Right ventricle myocardium superior (tissue), 1 donor: Measurements from ENCODE around the gene ADAMTS19. TPM values are rescaled to one million over a fixed set of nuclear protein-coding genes. Genes with fewer than 3 reads are reported as not detected.
"Not testable (repeated sequence)": the region's sequence is repeated elsewhere in the genome, so short reads cannot be mapped to it uniquely, and the experiment has no call there.

Source experiments
- ATAC-seq: fragments of 200-7000 bp; cut with Tn5 transposase; one replicate; pipeline ENCODE4 v1.9.1; 2020; ENCODE audit warnings: mild to moderate bottlenecking; ENCODE audit not compliant: poor library complexity
- DNase-seq: peaks from one replicate; pipeline ENCODE4 v3.0.0-alpha.2; 2020
- intact Hi-C: fragments of 100-400 bp; cut with DNase I; formaldehyde crosslinking; loops from one replicate; pipeline ENCODE4 v1.11.2; 2022
- total RNA-seq: library from RNA; stranded (reverse); fragmentation: NEBNext Ultra II Directional; extraction: Animal tissue kit (Norgen Biotek cat#: 25700); gene quantifications from one replicate; pipeline ENCODE4 v1.2.1, GENCODE V29; 2021
- donor health status: DM: no; HTN: yes; CAD: no; lungs with severe emphysema.

Gene ADAMTS19
- total RNA-seq, 1 donor from 2014 or later, result 0.81 TPM

DNA sequence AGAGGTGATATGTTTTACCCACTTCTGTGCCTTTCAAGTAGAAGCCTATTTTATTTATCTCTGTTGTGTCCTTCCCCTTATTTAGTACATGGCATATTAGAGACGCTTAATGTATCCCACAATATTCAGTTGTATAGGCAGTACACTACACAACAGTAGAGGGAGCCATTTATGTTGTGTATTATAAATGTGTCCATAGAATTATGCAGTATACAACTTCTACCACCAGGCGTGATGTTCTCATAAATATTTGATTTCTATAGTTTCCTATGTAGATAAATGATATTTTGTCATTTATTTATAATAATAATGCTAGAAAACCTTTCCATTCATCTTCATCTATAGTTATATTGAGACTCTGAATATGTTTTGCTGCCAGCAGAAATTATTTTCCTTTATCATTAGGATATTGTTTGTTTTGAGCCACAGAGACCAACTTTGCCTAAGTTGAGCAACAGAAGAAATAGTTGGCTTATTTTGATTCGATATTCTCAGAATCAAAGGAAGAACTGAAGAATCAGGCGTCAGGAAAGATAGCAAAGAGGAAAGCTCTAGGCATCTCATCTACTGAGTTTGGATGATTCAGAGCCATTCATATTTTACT lies 81.7 kb downstream of the ADAMTS19 start:
- ATAC-seq, result no peak
- intact Hi-C loops, result no loop called here
- DNase-seq, result no peak

- intact Hi-C loops, result no loop called here
- no peak for ATAC-seq
- DNase-seq, result no peak
These were observed 87.0 kb downstream of the ADAMTS19 start for GRCh38 chr5:129547137-129547536.

GRCh38 chr5:129554134-129554904 lies 94.2 kb downstream of the ADAMTS19 start:
- ATAC-seq, result no peak
- intact Hi-C loops, result no loop called here
- DNase-seq, result no peak

DNA sequence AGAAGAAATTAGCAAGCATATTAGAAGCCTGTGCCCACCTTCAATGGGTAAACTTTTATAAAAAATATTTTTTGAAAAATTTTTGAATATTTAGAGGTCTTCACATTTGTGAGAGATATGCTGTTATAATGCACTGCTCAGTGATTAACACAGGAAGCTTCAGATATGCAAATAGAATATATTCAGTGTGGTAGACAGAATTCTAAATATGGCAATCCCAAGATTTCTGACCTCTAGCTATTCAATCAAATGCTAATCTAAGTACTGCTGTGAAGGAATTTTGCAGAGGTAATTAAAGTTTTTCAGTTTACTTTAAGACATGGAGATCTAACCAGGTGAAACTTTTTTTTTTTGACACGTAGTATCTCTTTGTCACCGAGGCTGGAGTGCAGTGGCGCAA lies 103.5 kb downstream of the ADAMTS19 start:
- intact Hi-C loops, result no loop called here
- DNase-seq, result no peak
- ATAC-seq, result no peak

DNA sequence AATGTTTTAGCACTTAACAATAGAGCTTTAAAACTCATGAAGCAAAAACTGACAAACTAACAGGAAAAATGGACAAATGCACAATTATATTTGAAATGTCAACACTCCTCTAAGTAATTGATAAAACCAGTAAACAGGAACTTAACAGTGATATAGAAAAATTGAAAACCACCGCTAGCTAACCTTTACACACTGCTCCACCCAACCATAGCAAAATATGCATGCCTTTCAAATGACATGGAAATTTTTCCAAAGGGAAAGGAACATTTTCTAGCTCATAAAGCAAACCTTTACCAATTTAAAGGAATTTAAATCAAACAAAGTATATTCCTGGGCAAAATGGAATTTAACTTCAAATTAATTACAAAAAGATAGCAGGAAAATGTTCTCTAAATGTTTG lies 109.2 kb downstream of the ADAMTS19 start:
- intact Hi-C loops, result no loop called here
- DNase-seq, result no peak
- no peak for ATAC-seq

- DNase-seq (no peak), ATAC-seq (no peak)
- intact Hi-C loops, result no loop called here
These were observed 112.0 kb downstream of the ADAMTS19 start for GRCh38 chr5:129572060-129572459.

DNA sequence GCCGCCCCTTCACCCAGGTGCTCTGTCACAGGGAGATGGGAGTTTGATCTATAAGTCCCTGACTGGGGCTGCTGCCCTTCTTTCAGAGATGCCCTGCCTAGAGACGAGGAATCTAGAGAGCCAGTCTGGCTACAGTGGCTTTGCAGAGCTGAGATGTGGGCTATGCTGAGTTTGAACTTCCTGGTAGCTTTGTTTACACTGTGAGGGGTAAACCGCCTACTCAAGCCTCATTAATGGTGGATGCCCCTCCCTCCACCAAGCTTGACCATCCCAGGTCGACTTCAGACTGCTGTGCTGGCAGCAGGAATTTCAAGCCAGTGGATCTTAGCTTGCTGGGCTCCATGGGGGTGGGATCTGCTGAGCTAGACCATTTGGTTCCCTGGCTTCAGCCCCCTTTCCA lies 124.4 kb downstream of the ADAMTS19 start:
- intact Hi-C loops, ATAC-seq, DNase-seq: not testable (repeated sequence)

DNA sequence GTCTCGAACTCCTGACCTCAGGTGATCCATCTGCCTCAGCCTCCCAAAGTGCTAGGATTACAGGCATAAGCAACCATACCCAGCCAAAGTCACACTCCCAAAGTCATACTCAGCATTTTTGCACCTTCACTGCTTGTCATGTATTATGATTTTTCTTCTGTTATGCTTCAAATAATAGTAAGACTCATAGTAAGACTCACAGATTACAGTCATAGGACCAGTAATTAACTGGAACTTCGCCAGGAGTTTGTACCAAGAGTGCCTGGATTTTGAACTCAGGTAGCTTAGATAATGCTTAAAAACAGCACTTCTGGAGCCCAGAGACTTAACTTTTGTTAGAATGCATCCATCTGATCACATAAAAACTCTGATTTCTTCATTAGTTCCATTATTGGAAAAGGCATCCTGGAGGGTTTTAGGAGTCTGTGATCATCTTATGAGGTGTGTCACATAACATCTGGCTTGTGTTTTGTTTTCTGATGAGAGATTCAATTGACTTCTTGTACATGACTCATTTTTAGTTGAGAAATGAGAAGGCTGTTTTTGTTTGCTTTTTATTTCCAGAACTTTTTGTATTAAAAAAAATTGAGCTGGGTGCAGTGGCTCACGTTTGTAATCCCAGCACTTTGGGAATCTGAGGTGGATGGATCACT lies 131.5 kb downstream of the ADAMTS19 start:
- ATAC-seq, result no peak
- intact Hi-C loops, result no loop called here

DNA sequence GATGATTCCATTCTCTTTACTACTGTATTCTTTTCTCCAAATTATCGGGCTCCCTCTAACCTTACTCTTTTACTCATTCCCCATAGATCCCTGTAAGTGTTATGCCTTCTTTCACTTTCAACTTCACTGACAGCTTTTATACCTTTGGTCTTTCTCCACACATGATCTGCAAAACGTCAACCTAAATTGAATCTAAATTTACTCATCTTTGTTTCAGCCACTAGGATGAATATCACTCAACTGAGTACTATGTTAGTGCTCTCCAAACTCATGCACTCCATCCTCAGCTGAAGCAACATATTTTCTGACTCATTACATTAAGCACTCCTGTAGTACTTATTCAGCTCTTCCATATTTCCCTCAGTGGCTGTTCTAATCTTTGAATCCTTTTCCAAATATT lies 133.4 kb downstream of the ADAMTS19 start:
- no peak for ATAC-seq
- intact Hi-C loops, result no loop called here
- no peak for DNase-seq

More for the DNA sequence above, 131.5 kb downstream of the ADAMTS19 start:
- no peak for DNase-seq

DNA sequence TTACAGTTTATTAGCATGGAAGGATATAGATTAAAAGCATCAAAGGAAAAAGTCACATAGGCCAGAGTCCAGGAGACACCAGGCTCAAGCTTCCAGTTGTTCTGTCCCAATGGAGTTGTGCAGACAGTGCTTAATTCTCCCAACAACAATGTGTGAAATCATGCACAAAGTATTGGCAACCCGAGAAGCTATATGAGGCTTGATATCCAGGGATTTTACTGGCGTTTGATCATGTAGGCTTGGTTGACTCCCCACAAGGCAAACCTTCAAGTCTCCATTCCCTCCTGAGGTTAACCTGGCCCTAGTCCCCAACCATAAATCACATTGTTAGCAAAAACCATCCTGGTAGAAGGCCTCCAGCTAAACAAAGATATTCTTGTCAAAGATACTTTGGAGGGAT lies 141.5 kb downstream of the ADAMTS19 start:
- intact Hi-C loops, result no loop called here
- DNase-seq (no peak), ATAC-seq (no peak)

DNA sequence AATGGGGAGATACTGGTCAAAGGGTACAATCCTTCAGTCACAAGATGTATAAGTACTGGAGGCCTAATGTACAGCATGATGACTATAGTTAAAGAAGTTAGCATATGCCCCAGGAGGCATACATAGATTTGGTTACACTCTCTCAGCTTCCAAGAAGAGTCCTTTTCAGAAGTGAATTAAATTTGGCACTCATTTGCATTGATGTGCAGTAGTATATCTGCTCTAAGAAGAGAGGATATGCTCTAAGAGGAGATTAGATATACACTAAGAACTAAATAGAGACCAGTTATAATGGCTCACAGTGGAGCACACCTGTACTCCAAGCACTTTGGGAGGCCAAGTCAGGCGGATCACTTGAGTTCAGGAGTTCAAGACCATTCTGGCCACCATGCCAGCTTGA lies 148.3 kb downstream of the ADAMTS19 start:
- ATAC-seq (no peak), DNase-seq (no peak)
- intact Hi-C loops, result no loop called here

DNA sequence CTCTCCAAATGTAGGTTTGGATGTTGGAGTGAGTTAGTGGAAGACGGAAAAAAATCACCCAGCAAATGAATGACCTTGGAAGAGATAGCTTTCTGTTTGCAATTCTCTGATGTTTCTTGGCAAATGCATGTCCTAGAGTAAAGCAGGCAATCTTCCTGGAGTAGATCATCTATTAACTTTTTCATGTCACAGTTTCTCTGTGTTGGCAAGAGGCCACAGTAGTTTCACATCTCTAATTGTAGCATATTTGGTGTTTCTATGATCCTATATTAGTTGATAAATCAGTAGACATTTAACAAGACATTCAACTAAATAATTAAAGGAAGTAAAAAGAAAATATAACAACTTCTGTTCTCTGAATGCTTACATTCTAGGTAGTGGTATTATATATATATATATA lies 149.6 kb downstream of the ADAMTS19 start:
- ATAC-seq (no peak), DNase-seq (no peak)
- intact Hi-C loops, result no loop called here

DNA sequence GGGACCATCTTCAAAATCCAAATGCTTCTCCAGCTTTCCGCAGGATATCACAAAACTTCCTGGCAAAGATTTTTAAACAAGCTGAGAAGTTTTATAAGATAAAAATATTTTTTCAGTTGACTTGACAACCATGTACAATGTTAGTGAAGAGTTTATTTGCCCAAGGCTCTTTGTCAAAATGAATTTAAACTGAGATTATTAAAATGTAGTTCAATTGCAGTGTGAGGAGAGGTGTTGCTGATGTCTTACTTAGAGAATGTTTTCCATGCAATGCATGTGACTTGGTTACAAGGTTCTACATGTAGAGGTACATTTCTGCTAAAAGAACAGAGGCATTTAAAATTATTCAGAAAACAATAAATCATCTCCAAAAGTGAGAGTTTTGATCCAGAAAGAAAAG lies 156.4 kb downstream of the ADAMTS19 start:
- DNase-seq (no peak), ATAC-seq (no peak)
- intact Hi-C loops, result no loop called here

DNA sequence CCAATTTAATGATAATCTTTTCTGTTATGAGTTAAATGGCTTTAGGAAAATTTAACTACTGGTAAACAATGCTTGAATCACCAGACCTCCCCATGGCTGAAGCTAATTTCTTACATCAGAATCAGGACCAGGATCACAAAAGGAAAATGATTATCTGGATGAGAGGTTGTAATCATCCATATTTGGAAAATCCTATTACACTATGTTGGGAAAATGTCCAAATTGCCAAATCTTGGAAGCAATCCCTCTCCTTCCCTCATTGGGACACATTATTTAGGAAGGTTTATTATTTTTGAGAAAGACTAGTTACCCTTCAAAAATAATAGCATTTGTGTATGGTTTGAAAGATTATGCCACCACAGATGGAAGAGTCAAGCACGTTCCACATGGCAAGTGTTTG lies 157.1 kb downstream of the ADAMTS19 start:
- intact Hi-C loops, result no loop called here
- DNase-seq (no peak), ATAC-seq (peak; percentile 15)

DNA sequence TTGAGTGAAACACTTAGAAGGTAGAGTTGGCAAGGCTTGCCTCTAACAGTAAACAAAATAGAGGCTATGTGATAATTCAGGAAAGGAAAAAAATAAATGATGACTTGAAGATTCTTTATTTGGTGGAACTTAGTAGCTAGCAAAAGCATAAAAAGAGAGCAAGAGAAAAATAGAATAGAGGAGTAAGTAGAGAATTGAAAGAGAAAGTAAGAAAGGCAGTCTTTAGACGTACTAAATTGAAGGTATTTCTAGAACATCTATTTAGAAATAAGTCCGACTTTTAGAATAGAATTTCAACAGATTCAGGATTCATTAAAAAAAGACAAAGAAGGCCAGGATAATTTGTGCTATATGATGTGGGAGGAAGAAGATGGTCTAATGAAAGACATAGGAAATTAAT lies 159.7 kb downstream of the ADAMTS19 start:
- no peak for ATAC-seq
- no peak for DNase-seq
- intact Hi-C loops, result no loop called here

DNA sequence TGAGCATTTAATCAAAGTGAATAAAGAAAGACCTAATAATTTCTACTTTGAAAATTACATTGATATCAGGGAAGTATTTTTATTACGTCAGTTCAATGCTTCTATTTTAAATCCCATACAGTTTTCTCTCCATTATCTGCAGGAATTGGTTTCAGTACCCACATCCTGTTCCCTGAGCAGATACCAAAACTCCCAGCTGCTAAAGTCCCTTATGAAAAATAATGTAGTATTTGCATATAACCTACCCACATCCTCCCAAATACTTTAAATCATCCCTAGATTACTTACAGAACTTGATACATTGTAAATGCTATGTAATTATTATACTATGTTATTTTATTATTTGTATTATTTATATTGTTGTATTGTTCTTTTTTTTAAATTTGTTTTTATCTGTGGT lies 162.4 kb downstream of the ADAMTS19 start:
- intact Hi-C loops, result no loop called here
- ATAC-seq, result no peak

DNA sequence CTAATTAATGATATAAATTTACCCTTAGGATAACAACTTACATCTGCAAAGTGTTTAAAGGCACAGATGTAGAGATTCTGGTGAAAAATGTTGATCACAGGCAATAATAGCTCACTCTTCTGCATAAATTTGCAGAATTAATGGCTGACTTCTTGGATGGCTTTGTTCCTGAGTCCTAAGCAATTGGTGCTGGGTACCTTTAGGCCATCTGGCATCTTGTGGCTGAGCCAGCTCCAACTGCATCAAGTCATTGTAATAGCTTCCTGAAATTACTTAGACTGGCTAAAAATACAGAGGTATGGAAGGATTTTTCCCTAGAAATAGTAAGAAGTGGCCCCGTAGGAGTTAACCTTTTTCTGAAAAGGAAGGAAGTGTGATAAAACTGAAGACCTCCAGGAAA lies 169.5 kb downstream of the ADAMTS19 start:
- no peak for DNase-seq
- ATAC-seq, result no peak
- intact Hi-C loops, result no loop called here

More for the DNA sequence above, 162.4 kb downstream of the ADAMTS19 start:
- no peak for DNase-seq

- intact Hi-C loops, result no loop called here
These were observed 170.0 kb downstream of the ADAMTS19 start for GRCh38 chr5:129630101-129630500.

GRCh38 chr5:129631961-129632360 lies 171.9 kb downstream of the ADAMTS19 start:
- DNase-seq (no peak), ATAC-seq (no peak)
- intact Hi-C loops, result no loop called here

More at GRCh38 chr5:129630101-129630500, 170.0 kb downstream of the ADAMTS19 start:
- ATAC-seq, result no peak
- DNase-seq, result no peak

DNA sequence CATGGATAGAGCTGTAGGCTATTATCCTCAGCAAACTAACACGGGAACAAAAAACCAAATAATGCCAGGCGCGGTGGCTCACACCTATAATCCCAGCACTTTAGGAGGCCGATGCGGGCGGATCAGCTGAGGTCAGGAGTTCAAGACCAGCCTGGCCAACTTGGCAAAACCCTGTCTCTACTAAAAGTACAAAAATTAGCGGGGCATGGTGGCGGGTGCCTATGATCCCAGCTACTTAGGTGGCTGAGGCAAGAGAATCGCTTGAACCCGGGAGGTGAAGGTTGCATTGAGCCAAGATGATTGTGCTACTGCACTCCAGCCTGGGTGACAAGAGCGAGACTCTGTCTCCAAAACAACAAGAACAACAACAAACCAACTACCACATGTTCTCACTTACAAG lies 177.4 kb downstream of the ADAMTS19 start:
- ATAC-seq, DNase-seq, intact Hi-C loops: not testable (repeated sequence)
